ENCODE measurements around the gene MINK1. TPM values are rescaled to one million over a fixed set of nuclear protein-coding genes. Genes with fewer than 3 reads are reported as not detected.

MINK1 gene
- total and polyA plus RNA-seq, 2 donors (not counting 1 experiment from before 2014, with no cell fraction given), result 109 to 160 TPM

- H3K9me3 ChIP-seq (ENCODE audit: control extremely low read depth in 1 of 3, control insufficient read depth in 2 of 3, insufficient read depth in 1 of 3, low read length in 2 of 3), result no peaks in the 10 kb centered on the region
- Mint-ChIP-seq H3K4me1 (no peaks in the 10 kb centered on the region), H3K9me3 (ENCODE audit: insufficient read depth) (no peaks in the 10 kb centered on the region), H3K27ac (no peak overlapping the region), H3K4me3 (no peak overlapping the region), H3K27me3 (no peaks in the 10 kb centered on the region)
- DNase-seq, result no peak
- H3K27me3 ChIP-seq (replicated peaks in 1 of 4; ENCODE audit: control extremely low read depth in 1 of 4, control insufficient read depth in 3 of 4, insufficient read depth in 4 of 4, low read length in 3 of 4), result no peaks in the 10 kb centered on the region
- CTCF ChIA-PET, result no interaction called here
- no peak overlapping the region for H3K9ac ChIP-seq (ENCODE audit: low read length)
- intact Hi-C loops (cut with micrococcal nuclease), result no loop called here
- H4K20me1 ChIP-seq (ENCODE audit: control insufficient read depth, insufficient read depth, low read length, poor library complexity, severe bottlenecking), result no peaks in the 10 kb centered on the region
- H3K36me3 ChIP-seq (replicated peaks in 1 of 2; ENCODE audit: control extremely low read depth in 1 of 2, control insufficient read depth in 1 of 2, extremely low read depth in 1 of 2, insufficient read depth in 2 of 2, low read length in 1 of 2), result no peaks in the 10 kb centered on the region
- POLR2A ChIA-PET, result interaction anchor here (0.7 kb wide), 1 partner anchor 551 kb away, joined by 3 read pairs; no protein-coding TSS in a partner anchor
- H3K27ac ChIP-seq (ENCODE audit: low read length in 2 of 2), result no peak overlapping the region
- H3K4me1 ChIP-seq (ENCODE audit: control insufficient read depth in 2 of 2, insufficient read depth in 2 of 2, low read length in 2 of 2), result no peaks in the 10 kb centered on the region
- TF ChIP-seq EZH2 (IDR thresholded peaks at IDR 0.05; ENCODE audit: borderline replicate concordance, insufficient read depth, low read depth, low read length, poor library complexity, severe bottlenecking), result no peak
- TF ChIP-seq CTCF (IDR thresholded peaks at IDR 0.05), result no peak
- 100% methylated on average over 5 of the region's 10 CpGs for WGBS (ENCODE audit: insufficient coverage)
- H3K4me2 ChIP-seq (replicated peaks; ENCODE audit: low read depth, low read length, poor library complexity, severe bottlenecking), result no peak overlapping the region
- no peak overlapping the region for H2AFZ ChIP-seq (ENCODE audit: insufficient read depth, low read depth, low read length, poor library complexity, severe bottlenecking)
- H3K4me3 ChIP-seq (ENCODE audit: control extremely low read depth in 1 of 5, extremely low read depth in 1 of 5, insufficient read depth in 1 of 5, low read depth in 2 of 5, low read length in 4 of 5), result no peak overlapping the region
- no peak for ATAC-seq (ENCODE audit: low read depth)
- H3K79me2 ChIP-seq (ENCODE audit: control insufficient read depth, insufficient read depth, low read length), result no peaks in the 10 kb centered on the region
These were observed 87.4 kb downstream of the MINK1 start for GRCh38 chr17:4920351-4921048.

- Histone ChIP-seq H3K27me3 (replicated peaks in 1 of 4; ENCODE audit: control extremely low read depth in 1 of 4, control insufficient read depth in 3 of 4, insufficient read depth in 4 of 4, low read length in 3 of 4) (no peaks in the 10 kb centered on the region), H4K20me1 (ENCODE audit: control insufficient read depth, insufficient read depth, low read length, poor library complexity, severe bottlenecking) (no peaks in the 10 kb centered on the region), H3K4me1 (ENCODE audit: control insufficient read depth in 2 of 2, insufficient read depth in 2 of 2, low read length in 2 of 2) (no peaks in the 10 kb centered on the region), H3K79me2 (ENCODE audit: control insufficient read depth, insufficient read depth, low read length) (no peaks in the 10 kb centered on the region), H3K9ac (ENCODE audit: low read length) (no peak overlapping the region), H3K36me3 (replicated peaks in 1 of 2; ENCODE audit: control extremely low read depth in 1 of 2, control insufficient read depth in 1 of 2, extremely low read depth in 1 of 2, insufficient read depth in 2 of 2, low read length in 1 of 2) (no peaks in the 10 kb centered on the region), H3K4me3 (ENCODE audit: control extremely low read depth in 1 of 5, extremely low read depth in 1 of 5, insufficient read depth in 1 of 5, low read depth in 2 of 5, low read length in 4 of 5) (no peak overlapping the region), H2AFZ (ENCODE audit: insufficient read depth, low read depth, low read length, poor library complexity, severe bottlenecking) (no peak overlapping the region), H3K27ac (ENCODE audit: low read length in 2 of 2) (no peak overlapping the region), H3K4me2 (replicated peaks; ENCODE audit: low read depth, low read length, poor library complexity, severe bottlenecking) (no peak overlapping the region), H3K9me3 (ENCODE audit: control extremely low read depth in 1 of 3, control insufficient read depth in 2 of 3, insufficient read depth in 1 of 3, low read length in 2 of 3) (no peaks in the 10 kb centered on the region)
- Mint-ChIP-seq H3K9me3 (ENCODE audit: insufficient read depth) (no peaks in the 10 kb centered on the region), H3K27ac (no peak overlapping the region), H3K27me3 (no peaks in the 10 kb centered on the region), H3K4me3 (no peak overlapping the region), H3K4me1 (no peaks in the 10 kb centered on the region)
- TF ChIP-seq CTCF (IDR thresholded peaks at IDR 0.05) (no peak), EZH2 (IDR thresholded peaks at IDR 0.05; ENCODE audit: borderline replicate concordance, insufficient read depth, low read depth, low read length, poor library complexity, severe bottlenecking) (no peak)
- WGBS (ENCODE audit: insufficient coverage), result 100% methylated on average over 3 of the region's 4 CpGs
- ATAC-seq (ENCODE audit: low read depth) (no peak), DNase-seq (no peak)
- POLR2A ChIA-PET, result interaction anchor here (0.7 kb wide), 1 partner anchor 550 kb away, joined by 3 read pairs; no protein-coding TSS in a partner anchor
- CTCF ChIA-PET, result no interaction called here
- intact Hi-C loops (cut with micrococcal nuclease), result no loop called here
These were observed 88.2 kb downstream of the MINK1 start for GRCh38 chr17:4921320-4921719.
